ENCODE data around the gene SLC52A1. TPM values are rescaled to one million over a fixed set of nuclear protein-coding genes. Genes with fewer than 3 reads are reported as not detected.
"Not testable (repeated sequence)": the region's sequence is repeated elsewhere in the genome, so short reads cannot be mapped to it uniquely, and the experiment has no call there.

Gene SLC52A1
- total RNA-seq, result not detected

GRCh38 chr17:5035315-5035714, at the start of gene SLC52A1:
Gene SLC52A1, minus strand, starts transcription at chr17:5035426. Its CDS starts 820 bp downstream, at chr17:5034606.
- no peak for DNase-seq (ENCODE audit: low spot score)

- no peak for DNase-seq (ENCODE audit: low spot score)
These were observed 45.4 kb upstream of the SLC52A1 start for GRCh38 chr17:5080591-5080990.

- peak; percentile 82 for DNase-seq (ENCODE audit: low spot score)
These were observed 43.1 kb upstream of the SLC52A1 start, which contains the start of gene ZFP3 for GRCh38 chr17:5078106-5079028. Gene ZFP3, plus strand, starts transcription at chr17:5078467. Its CDS starts 13,038 bp downstream, at chr17:5091505.

GRCh38 chr17:5077781-5078105, 42.5 kb upstream of the SLC52A1 start:
- DNase-seq (ENCODE audit: low spot score), result no peak

- DNase-seq (ENCODE audit: low spot score), result not testable (repeated sequence)
These were observed 42.0 kb upstream of the SLC52A1 start for GRCh38 chr17:5077275-5077674.

GRCh38 chr17:5075472-5075871, 40.2 kb upstream of the SLC52A1 start:
- not testable (repeated sequence) for DNase-seq (ENCODE audit: low spot score)

GRCh38 chr17:5069724-5070123, 34.5 kb upstream of the SLC52A1 start:
- no peak for DNase-seq (ENCODE audit: low spot score)

- no peak for DNase-seq (ENCODE audit: low spot score)
These were observed 33.0 kb upstream of the SLC52A1 start for GRCh38 chr17:5068236-5068635.

- no peak for DNase-seq (ENCODE audit: low spot score)
These were observed 30.1 kb upstream of the SLC52A1 start for GRCh38 chr17:5065227-5065744.

GRCh38 chr17:5055543-5055942, 20.3 kb upstream of the SLC52A1 start:
- no peak for DNase-seq (ENCODE audit: low spot score)

GRCh38 chr17:5050278-5050677, 15.1 kb upstream of the SLC52A1 start:
- no peak for DNase-seq (ENCODE audit: low spot score)

- peak; percentile 44 for DNase-seq (ENCODE audit: low spot score)
These were observed 14.2 kb upstream of the SLC52A1 start for GRCh38 chr17:5049314-5049841.

GRCh38 chr17:5047446-5047845, 12.2 kb upstream of the SLC52A1 start:
- DNase-seq (ENCODE audit: low spot score), result no peak

- no peak for DNase-seq (ENCODE audit: low spot score)
These were observed 10.3 kb upstream of the SLC52A1 start for GRCh38 chr17:5045496-5045895.

GRCh38 chr17:5044630-5045029, 9.4 kb upstream of the SLC52A1 start:
- no peak for DNase-seq (ENCODE audit: low spot score)

GRCh38 chr17:5043524-5043923, 8.3 kb upstream of the SLC52A1 start:
- DNase-seq (ENCODE audit: low spot score), result no peak

- no peak for DNase-seq (ENCODE audit: low spot score)
These were observed 7.2 kb upstream of the SLC52A1 start for GRCh38 chr17:5042157-5043022.

- no peak for DNase-seq (ENCODE audit: low spot score)
These were observed 575 bp downstream of the SLC52A1 start for GRCh38 chr17:5034651-5035050.

- no peak for DNase-seq (ENCODE audit: low spot score)
These were observed 1.2 kb downstream of the SLC52A1 start for GRCh38 chr17:5034063-5034462.

GRCh38 chr17:5033352-5034015, 1.7 kb downstream of the SLC52A1 start:
- DNase-seq (ENCODE audit: low spot score), result no peak

GRCh38 chr17:5032865-5033264, 2.4 kb downstream of the SLC52A1 start:
- no peak for DNase-seq (ENCODE audit: low spot score)
